MM.1S (cell line): ENCODE measurements around the gene MMD.

ENCODE experiments used
- EZH2phosphoT487 ChIP-seq: fragments of 300-600 bp; sonication (generic); IDR thresholded peaks from 2 replicates; pipeline ENCODE4 v1.6.1; 2018; ENCODE audit warnings: antibody characterized with exemption, low read length
- TF ChIP-seq, protein P1 (sequence below): fragments of 300-600 bp; sonication (generic); IDR thresholded peaks from 2 replicates; pipeline ENCODE4 v1.5.1; 2016; ENCODE audit warnings: antibody characterized with exemption, low read length, mixed read lengths

DNA sequence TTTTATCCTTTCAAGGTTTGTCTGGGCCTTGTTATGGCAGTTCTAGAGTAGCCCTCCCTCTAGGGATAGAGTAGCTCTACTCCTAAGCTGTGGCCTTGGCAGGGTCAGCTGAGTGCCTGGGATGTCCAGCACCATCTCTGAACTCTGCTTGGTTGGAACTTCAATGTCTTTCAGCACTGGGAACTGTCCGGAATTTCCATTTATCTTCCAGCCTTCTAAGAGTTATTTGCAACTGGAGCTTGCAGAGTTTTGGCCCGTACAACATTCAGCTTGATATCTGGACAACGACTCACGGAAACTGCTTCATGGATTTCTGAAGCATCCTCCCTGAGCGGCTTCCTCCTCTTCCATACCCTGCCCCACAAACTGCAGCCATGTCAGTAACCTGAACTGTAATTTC is 22.9 kb downstream of the MMD start:
- TF ChIP-seq, protein P1, sequence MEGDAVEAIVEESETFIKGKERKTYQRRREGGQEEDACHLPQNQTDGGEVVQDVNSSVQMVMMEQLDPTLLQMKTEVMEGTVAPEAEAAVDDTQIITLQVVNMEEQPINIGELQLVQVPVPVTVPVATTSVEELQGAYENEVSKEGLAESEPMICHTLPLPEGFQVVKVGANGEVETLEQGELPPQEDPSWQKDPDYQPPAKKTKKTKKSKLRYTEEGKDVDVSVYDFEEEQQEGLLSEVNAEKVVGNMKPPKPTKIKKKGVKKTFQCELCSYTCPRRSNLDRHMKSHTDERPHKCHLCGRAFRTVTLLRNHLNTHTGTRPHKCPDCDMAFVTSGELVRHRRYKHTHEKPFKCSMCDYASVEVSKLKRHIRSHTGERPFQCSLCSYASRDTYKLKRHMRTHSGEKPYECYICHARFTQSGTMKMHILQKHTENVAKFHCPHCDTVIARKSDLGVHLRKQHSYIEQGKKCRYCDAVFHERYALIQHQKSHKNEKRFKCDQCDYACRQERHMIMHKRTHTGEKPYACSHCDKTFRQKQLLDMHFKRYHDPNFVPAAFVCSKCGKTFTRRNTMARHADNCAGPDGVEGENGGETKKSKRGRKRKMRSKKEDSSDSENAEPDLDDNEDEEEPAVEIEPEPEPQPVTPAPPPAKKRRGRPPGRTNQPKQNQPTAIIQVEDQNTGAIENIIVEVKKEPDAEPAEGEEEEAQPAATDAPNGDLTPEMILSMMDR, result no peak
- TF ChIP-seq EZH2phosphoT487, result no peak
